Adrenal gland (tissue), 5 donors: ENCODE results near the gene CLASRP.

Experiments
- POLR2A ChIP-seq, 2 donors: fragments of 450-650 bp; IDR thresholded peaks; one replicate each; pipeline ENCODE4 v1.6.1; 2017; ENCODE audit warnings: antibody characterized with exemption in 2 of 2, mild to moderate bottlenecking in 2 of 2, moderate library complexity in 1 of 2
- TF ChIP-seq, protein P1 (sequence below), 6 experiments: fragments of 450-650 bp in 4 of 6; fragments of 200-600 bp in 2 of 6; sonication (generic) in 1 of 6; IDR thresholded peaks; 1 replicate in 5 of 6; 2 replicates in 1 of 6; pipeline versions ENCODE4 v1.5.1 to v1.8.0; 2016 to 2021; ENCODE audit warnings: antibody characterized with exemption in 6 of 6, mild to moderate bottlenecking in 2 of 6, moderate library complexity in 1 of 6
- donor health status: DM: no; HTN: no; CAD: no.

DNA sequence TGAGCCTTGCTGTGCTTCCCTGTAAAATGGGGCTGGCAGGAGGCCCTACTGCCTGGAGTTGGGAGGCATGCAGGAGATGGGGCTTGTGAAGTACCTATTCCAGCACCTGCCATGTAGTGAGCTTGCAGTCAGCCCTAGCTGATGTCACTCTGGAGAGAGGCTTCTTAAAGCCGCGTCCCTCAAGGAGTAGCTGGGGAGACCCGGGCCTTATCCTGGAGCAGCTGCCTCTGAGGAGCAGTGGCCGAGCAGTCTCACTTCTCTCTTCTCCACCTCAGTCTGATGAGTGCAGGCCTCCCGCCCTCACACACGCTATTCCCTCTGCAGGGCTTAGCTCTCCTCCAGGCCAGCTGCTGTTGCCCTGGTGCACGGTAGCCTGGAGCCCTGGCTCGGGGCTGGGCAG is 18.0 kb downstream of the CLASRP start:
- TF ChIP-seq, protein P1, sequence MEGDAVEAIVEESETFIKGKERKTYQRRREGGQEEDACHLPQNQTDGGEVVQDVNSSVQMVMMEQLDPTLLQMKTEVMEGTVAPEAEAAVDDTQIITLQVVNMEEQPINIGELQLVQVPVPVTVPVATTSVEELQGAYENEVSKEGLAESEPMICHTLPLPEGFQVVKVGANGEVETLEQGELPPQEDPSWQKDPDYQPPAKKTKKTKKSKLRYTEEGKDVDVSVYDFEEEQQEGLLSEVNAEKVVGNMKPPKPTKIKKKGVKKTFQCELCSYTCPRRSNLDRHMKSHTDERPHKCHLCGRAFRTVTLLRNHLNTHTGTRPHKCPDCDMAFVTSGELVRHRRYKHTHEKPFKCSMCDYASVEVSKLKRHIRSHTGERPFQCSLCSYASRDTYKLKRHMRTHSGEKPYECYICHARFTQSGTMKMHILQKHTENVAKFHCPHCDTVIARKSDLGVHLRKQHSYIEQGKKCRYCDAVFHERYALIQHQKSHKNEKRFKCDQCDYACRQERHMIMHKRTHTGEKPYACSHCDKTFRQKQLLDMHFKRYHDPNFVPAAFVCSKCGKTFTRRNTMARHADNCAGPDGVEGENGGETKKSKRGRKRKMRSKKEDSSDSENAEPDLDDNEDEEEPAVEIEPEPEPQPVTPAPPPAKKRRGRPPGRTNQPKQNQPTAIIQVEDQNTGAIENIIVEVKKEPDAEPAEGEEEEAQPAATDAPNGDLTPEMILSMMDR (IDR thresholded peaks at IDR 0.05): no peak
- no peak for TF ChIP-seq POLR2A (IDR thresholded peaks at IDR 0.05)
